ENCODE measurements around the gene ILK.

DNA sequence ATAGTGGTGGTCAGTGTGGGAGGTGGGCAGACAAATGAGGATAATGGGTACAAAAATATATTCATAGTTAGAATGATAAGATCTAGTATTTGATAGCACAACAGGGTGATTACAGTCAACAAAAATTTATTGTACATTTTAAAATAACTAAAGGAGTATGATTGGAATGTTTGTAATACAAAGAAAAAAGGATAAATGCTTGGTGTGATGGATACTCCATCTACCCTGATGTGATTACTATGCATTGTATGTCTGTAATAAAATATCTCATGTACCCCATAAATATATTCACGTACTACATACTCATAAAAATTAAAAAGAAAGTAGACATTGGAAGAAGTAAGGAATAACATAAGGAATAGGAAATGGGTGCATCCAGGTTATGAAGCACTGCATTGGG lies 15.6 kb upstream of the ILK start:
- TF ChIP-seq, protein P1, sequence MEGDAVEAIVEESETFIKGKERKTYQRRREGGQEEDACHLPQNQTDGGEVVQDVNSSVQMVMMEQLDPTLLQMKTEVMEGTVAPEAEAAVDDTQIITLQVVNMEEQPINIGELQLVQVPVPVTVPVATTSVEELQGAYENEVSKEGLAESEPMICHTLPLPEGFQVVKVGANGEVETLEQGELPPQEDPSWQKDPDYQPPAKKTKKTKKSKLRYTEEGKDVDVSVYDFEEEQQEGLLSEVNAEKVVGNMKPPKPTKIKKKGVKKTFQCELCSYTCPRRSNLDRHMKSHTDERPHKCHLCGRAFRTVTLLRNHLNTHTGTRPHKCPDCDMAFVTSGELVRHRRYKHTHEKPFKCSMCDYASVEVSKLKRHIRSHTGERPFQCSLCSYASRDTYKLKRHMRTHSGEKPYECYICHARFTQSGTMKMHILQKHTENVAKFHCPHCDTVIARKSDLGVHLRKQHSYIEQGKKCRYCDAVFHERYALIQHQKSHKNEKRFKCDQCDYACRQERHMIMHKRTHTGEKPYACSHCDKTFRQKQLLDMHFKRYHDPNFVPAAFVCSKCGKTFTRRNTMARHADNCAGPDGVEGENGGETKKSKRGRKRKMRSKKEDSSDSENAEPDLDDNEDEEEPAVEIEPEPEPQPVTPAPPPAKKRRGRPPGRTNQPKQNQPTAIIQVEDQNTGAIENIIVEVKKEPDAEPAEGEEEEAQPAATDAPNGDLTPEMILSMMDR (conservative IDR thresholded peaks at IDR 0.05; ENCODE audit: low read length): no peak
- no peak for TF ChIP-seq EZH2phosphoT487 (IDR thresholded peaks at IDR 0.05; ENCODE audit: borderline replicate concordance, low read depth, low read length)
